ENCODE measurements around the gene ARHGEF12. TPM values are rescaled to one million over a fixed set of nuclear protein-coding genes. Genes with fewer than 3 reads are reported as not detected.

ARHGEF12 gene
- total RNA-seq, 1 experiment from 2014 or later, result 41.0 TPM

DNA sequence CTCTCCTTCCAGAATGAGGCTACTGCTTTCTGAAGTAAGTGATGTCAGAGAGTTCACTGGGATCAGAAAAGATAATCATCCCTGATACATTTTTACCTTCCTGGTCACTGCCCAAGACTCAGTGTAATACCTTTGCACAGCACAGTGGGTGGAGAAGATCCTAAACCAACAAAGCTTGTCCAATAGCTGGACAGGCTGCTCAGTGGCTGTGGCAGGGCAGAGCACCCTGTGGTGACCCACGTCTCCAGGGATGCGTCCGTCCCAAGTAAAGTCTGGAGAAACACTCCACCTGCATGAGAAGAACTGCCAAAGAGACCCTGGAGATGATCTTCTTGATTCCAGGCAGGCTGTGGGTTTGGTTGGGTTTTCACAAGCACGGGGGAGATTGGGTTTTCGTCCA lies 42.1 kb upstream of the ARHGEF12 start:
- Histone ChIP-seq H3K9me3 (ENCODE audit: low read length) (no peaks in the 10 kb centered on the region), H3K9me2 (replicated peaks; ENCODE audit: low read length) (no peaks in the 10 kb centered on the region), H3K4me3 (ENCODE audit: low read length) (no peak overlapping the region), H3K4me2 (ENCODE audit: low read length) (no peak overlapping the region), H3K79me2 (ENCODE audit: low read length) (no peaks in the 10 kb centered on the region), H3K27me3 (ENCODE audit: low read length) (peaks cover 64% of the 10 kb centered on the region), H4K20me1 (ENCODE audit: low read length) (no peaks in the 10 kb centered on the region), H3K4me1 (ENCODE audit: insufficient read depth, low read length) (no peaks in the 10 kb centered on the region), H2AFZ (ENCODE audit: low read length) (no peak overlapping the region), H3K27ac (ENCODE audit: low read length) (no peak overlapping the region), H3K36me3 (ENCODE audit: low read depth, low read length) (no peaks in the 10 kb centered on the region), H3F3A (ENCODE audit: low read length, unreplicated experiment) (no peaks in the 10 kb centered on the region), H3K9ac (ENCODE audit: low read length) (no peak overlapping the region)
- intact Hi-C loops (cut with micrococcal nuclease), result no loop called here
- CTCF ChIA-PET, result no interaction called here
- no peak for TF ChIP-seq EZH2 (IDR thresholded peaks at IDR 0.05; ENCODE audit: low read length, unreplicated experiment)
- ATAC-seq, result no peak
- POLR2A ChIA-PET (ENCODE audit: unreplicated experiment), result no interaction called here
- no peak for DNase-seq
- BruUV-seq (replicated peaks), result no TSS peak

GRCh38 chr11:120295099-120295498 lies 41.1 kb upstream of the ARHGEF12 start:
- ChIA-PET CTCF (no interaction called here), POLR2A (ENCODE audit: unreplicated experiment) (no interaction called here)
- no peak overlapping the region for H3K27ac ChIP-seq (ENCODE audit: low read length)
- no peak for ATAC-seq
- intact Hi-C loops (cut with micrococcal nuclease), result no loop called here
- no peak for DNase-seq
- no peaks in the 10 kb centered on the region for H3K79me2 ChIP-seq (ENCODE audit: low read length)
- no peak overlapping the region for H3K9ac ChIP-seq (ENCODE audit: low read length)
- peaks cover 5% of the 10 kb centered on the region; the same call in 1 of the 2 replicates for H3K4me1 ChIP-seq (ENCODE audit: insufficient read depth, low read length)
- no peaks in the 10 kb centered on the region for H4K20me1 ChIP-seq (ENCODE audit: low read length)
- TF ChIP-seq EZH2phosphoT487 (IDR thresholded peaks at IDR 0.05; ENCODE audit: borderline replicate concordance, low read length) (no peak), CTCF (conservative IDR thresholded peaks at IDR 0.05; ENCODE audit: low read depth, low read length) (no peak), EZH2 (IDR thresholded peaks at IDR 0.05; ENCODE audit: low read length, unreplicated experiment) (no peak)
- H3K27me3 ChIP-seq (ENCODE audit: low read length), result peaks cover 55% of the 10 kb centered on the region
- H2AFZ ChIP-seq (ENCODE audit: low read length), result no peak overlapping the region
- no peak overlapping the region for H3K4me3 ChIP-seq (ENCODE audit: low read length)
- H3K36me3 ChIP-seq (ENCODE audit: low read depth, low read length), result no peaks in the 10 kb centered on the region
- no peaks in the 10 kb centered on the region for H3F3A ChIP-seq (ENCODE audit: low read length, unreplicated experiment)
- H3K4me2 ChIP-seq (ENCODE audit: low read length), result no peak overlapping the region
- no TSS peak for BruUV-seq (replicated peaks)
- no peaks in the 10 kb centered on the region for H3K9me2 ChIP-seq (replicated peaks; ENCODE audit: low read length)
- H3K9me3 ChIP-seq (ENCODE audit: low read length), result no peaks in the 10 kb centered on the region

DNA sequence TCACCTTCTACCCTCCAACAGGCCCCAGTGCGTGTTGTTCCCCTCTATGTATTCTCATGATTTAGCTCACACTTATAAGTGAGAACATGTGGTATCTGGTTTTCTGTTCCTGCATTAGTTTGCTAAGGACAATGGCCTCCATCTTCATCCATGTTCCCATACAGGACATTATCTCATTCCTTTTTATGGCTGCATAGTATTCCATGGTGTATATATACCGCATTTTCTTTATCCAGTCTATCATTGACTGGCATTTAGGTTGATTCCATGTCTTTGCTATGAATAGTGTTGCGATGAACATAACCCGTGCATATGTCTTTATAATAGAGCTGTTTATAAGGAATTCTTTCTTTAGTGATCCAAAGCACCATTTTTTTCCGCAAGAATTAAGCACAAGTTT lies 39.7 kb upstream of the ARHGEF12 start:
- ChIA-PET CTCF (no interaction called here), POLR2A (ENCODE audit: unreplicated experiment) (no interaction called here)
- no peak overlapping the region for H3K27ac ChIP-seq (ENCODE audit: low read length)
- H3K4me3 ChIP-seq (ENCODE audit: low read length), result no peak overlapping the region
- H3K4me2 ChIP-seq (ENCODE audit: low read length), result no peak overlapping the region
- no peaks in the 10 kb centered on the region for H3F3A ChIP-seq (ENCODE audit: low read length, unreplicated experiment)
- intact Hi-C loops (cut with micrococcal nuclease), result no loop called here
- H3K9ac ChIP-seq (ENCODE audit: low read length), result no peak overlapping the region
- TF ChIP-seq EZH2 (IDR thresholded peaks at IDR 0.05; ENCODE audit: low read length, unreplicated experiment) (no peak), EZH2phosphoT487 (IDR thresholded peaks at IDR 0.05; ENCODE audit: borderline replicate concordance, low read length) (no peak), CTCF (conservative IDR thresholded peaks at IDR 0.05; ENCODE audit: low read depth, low read length) (no peak)
- no peaks in the 10 kb centered on the region for H3K36me3 ChIP-seq (ENCODE audit: low read depth, low read length)
- peaks cover 14% of the 10 kb centered on the region for H3K4me1 ChIP-seq (ENCODE audit: insufficient read depth, low read length)
- no peaks in the 10 kb centered on the region for H3K79me2 ChIP-seq (ENCODE audit: low read length)
- H2AFZ ChIP-seq (ENCODE audit: low read length), result no peak overlapping the region
- no peak for ATAC-seq
- no peak for DNase-seq
- H3K9me3 ChIP-seq (ENCODE audit: low read length), result no peaks in the 10 kb centered on the region
- no peaks in the 10 kb centered on the region for H3K9me2 ChIP-seq (replicated peaks; ENCODE audit: low read length)
- no peaks in the 10 kb centered on the region for H4K20me1 ChIP-seq (ENCODE audit: low read length)
- BruUV-seq (replicated peaks), result no TSS peak
- H3K27me3 ChIP-seq (ENCODE audit: low read length), result peaks cover 50% of the 10 kb centered on the region
